Mesendoderm (in vitro differentiated cells): ENCODE results near the gene SLC34A2.

ENCODE experiments used
- DNase-seq: peaks from one replicate; pipeline ENCODE4 v3.0.0; 2013
- H2AK5ac ChIP-seq: 2 replicates; pipeline ENCODE4 v1.6.1; 2013; ENCODE audit warnings: low read length, inconsistent platforms
- H2BK120ac ChIP-seq: 2 replicates; pipeline ENCODE4 v1.6.1; 2013; ENCODE audit warnings: low read depth, mild to moderate bottlenecking, low read length, moderate library complexity, mixed read lengths
- H2BK15ac ChIP-seq: replicated peaks from 2 replicates; pipeline ENCODE4 v1.6.1; 2013; ENCODE audit warnings: low read depth, mild to moderate bottlenecking, moderate library complexity
- H2BK5ac ChIP-seq: 2 replicates; pipeline ENCODE4 v1.6.1; 2013; ENCODE audit warnings: low read length, inconsistent platforms
- H3K18ac ChIP-seq: 2 replicates; pipeline ENCODE4 v1.6.1; 2013; ENCODE audit warnings: mild to moderate bottlenecking, low read length, mixed read lengths
- H3K23ac ChIP-seq: one replicate; pipeline ENCODE4 v1.6.1; 2013; ENCODE audit warnings: low read length
- H3K27ac ChIP-seq: 2 replicates; pipeline ENCODE4 v1.5.1; 2013; ENCODE audit warnings: low read depth, mild to moderate bottlenecking, inconsistent platforms, low read length, moderate library complexity
- H3K27me3 ChIP-seq: 2 replicates; pipeline ENCODE4 v1.6.1; 2013; ENCODE audit warnings: low read length, control low read depth, mild to moderate bottlenecking, inconsistent platforms; ENCODE audit not compliant: insufficient read depth, poor library complexity
- H3K36me3 ChIP-seq: 2 replicates; pipeline ENCODE4 v1.6.1; 2013; ENCODE audit warnings: low read length, inconsistent platforms; ENCODE audit not compliant: control insufficient read depth, insufficient read depth
- H3K4ac ChIP-seq: one replicate; pipeline ENCODE4 v1.6.1; 2013; ENCODE audit warnings: low read depth, mild to moderate bottlenecking, low read length, moderate library complexity
- H3K4me1 ChIP-seq: 2 replicates; pipeline ENCODE4 v1.6.1; 2013; ENCODE audit warnings: low read depth, low read length, inconsistent platforms; ENCODE audit not compliant: control insufficient read depth
- H3K4me2 ChIP-seq: 2 replicates; pipeline ENCODE4 v1.6.1; 2013; ENCODE audit warnings: low read length
- H3K4me3 ChIP-seq: 2 replicates; pipeline ENCODE4 v1.5.1; 2013; ENCODE audit warnings: mild to moderate bottlenecking, low read length
- H3K56ac ChIP-seq: one replicate; pipeline ENCODE4 v1.6.1; 2013; ENCODE audit warnings: low read length
- H3K79me1 ChIP-seq: 2 replicates; pipeline ENCODE4 v1.6.1; 2013; ENCODE audit warnings: low read length, inconsistent platforms
- H3K79me2 ChIP-seq: 2 replicates; pipeline ENCODE4 v1.6.1; 2013; ENCODE audit warnings: mild to moderate bottlenecking, low read length; ENCODE audit not compliant: control insufficient read depth, insufficient read depth
- H3K9ac ChIP-seq: 2 replicates; pipeline ENCODE4 v1.6.1; 2013; ENCODE audit warnings: low read length, inconsistent platforms
- H4K5ac ChIP-seq: one replicate; pipeline ENCODE4 v1.6.1; 2013; ENCODE audit warnings: low read length
- H4K8ac ChIP-seq: one replicate; pipeline ENCODE4 v1.6.1; 2013; ENCODE audit warnings: low read depth, mild to moderate bottlenecking, control low read depth, low read length, moderate library complexity
- WGBS: extraction: QIAGEN DNeasy Blood & Tissue Kit; methylation state at CpG from one replicate; pipeline ENCODE4 v1.1.7; 2013; ENCODE audit warnings: low lambda C conversion rate, missing lambda C conversion rate; ENCODE audit not compliant: insufficient coverage; ENCODE audit errors: extremely low coverage; 5-methylcytosine and 5-hydroxymethylcytosine counted together

The SLC34A2 gene

DNA sequence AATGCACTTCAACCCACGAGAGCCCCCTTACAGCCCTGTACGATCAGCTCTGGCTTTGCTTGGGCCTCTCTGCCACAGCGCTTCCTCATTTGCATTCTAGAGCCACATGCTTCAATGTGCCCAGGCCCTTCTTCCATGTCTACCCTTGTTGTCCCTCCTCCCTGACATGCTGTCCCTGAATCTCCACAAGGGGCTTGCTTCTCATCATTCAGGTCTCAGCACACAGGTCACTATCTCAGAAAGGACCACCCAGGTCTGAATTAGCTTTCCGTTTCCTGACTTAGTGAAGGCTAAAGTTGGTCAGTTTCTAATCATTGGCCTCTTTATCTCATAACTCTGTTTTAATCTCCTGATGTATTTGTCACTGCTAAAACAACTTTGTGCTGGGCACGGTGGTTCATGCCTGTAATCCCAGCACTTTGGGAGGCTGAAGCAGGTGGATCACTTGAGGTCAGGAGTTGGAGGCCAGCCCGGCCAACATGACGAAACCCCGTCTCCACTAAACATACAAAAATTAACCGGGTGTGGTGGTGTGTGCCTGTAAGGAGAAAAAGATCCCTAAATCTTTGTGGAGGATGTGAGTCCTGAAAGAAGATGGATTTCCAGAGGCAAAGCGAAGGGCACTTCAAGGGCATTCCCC lies 17.9 kb upstream of the SLC34A2 start:
- Histone ChIP-seq H4K8ac (no peak overlapping the region), H3K56ac (no peak overlapping the region), H4K5ac (no peak overlapping the region), H3K4me2 (no peak overlapping the region), H2AK5ac (no peak overlapping the region), H3K23ac (no peak overlapping the region), H3K4me3 (no peak overlapping the region), H3K4me1 (no peaks in the 10 kb centered on the region), H2BK120ac (no peak overlapping the region), H3K27ac (no peak overlapping the region), H3K18ac (no peak overlapping the region), H3K79me2 (no peaks in the 10 kb centered on the region), H3K9ac (no peak overlapping the region), H2BK15ac (no peak overlapping the region), H3K79me1 (no peaks in the 10 kb centered on the region), H3K27me3 (no peaks in the 10 kb centered on the region), H2BK5ac (no peak overlapping the region), H3K4ac (no peak overlapping the region), H3K36me3 (no peaks in the 10 kb centered on the region)
- WGBS, result no CpG with 5 or more reads among the region's 10 CpGs
- DNase-seq, result peak; percentile 21

DNA sequence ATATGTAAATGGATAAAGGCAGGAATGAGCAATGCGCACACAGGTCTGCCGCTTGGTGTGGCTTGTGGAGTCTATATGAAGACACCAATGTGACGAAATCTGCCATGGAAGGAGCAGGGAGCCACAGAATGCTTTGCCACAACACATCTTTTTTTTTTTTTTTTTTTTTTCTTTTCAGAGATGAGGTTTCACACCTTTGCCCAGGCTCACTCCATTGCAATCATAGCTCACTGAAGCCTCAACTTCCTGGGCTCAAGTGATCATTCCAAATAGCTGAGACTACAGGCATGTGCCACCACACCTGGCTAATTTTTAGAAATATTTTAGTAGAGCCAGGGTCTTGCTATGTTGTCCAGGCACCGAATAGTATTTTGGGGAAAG lies 17.4 kb upstream of the SLC34A2 start:
- no peak overlapping the region for H3K23ac ChIP-seq
- H2BK120ac ChIP-seq, result no peak overlapping the region
- H3K36me3 ChIP-seq, result no peaks in the 10 kb centered on the region
- H3K18ac ChIP-seq, result no peak overlapping the region
- H3K27ac ChIP-seq, result no peak overlapping the region
- DNase-seq, result no peak
- no CpG with 5 or more reads among the region's 4 CpGs for WGBS
- H4K5ac ChIP-seq, result no peak overlapping the region
- H2BK15ac ChIP-seq, result no peak overlapping the region
- no peaks in the 10 kb centered on the region for H3K4me1 ChIP-seq
- H3K9ac ChIP-seq, result no peak overlapping the region
- H2BK5ac ChIP-seq, result no peak overlapping the region
- H3K4me3 ChIP-seq, result no peak overlapping the region
- H3K27me3 ChIP-seq, result no peaks in the 10 kb centered on the region
- no peaks in the 10 kb centered on the region for H3K79me1 ChIP-seq
- H3K79me2 ChIP-seq, result no peaks in the 10 kb centered on the region
- no peak overlapping the region for H2AK5ac ChIP-seq
- no peak overlapping the region for H3K4me2 ChIP-seq
- no peak overlapping the region for H4K8ac ChIP-seq
- no peak overlapping the region for H3K56ac ChIP-seq
- no peak overlapping the region for H3K4ac ChIP-seq

- no peak overlapping the region for H2AK5ac ChIP-seq
- no peak overlapping the region for H3K9ac ChIP-seq
- DNase-seq, result no peak
- H3K27ac ChIP-seq, result no peak overlapping the region
- WGBS, result no CpG with 5 or more reads among the region's 4 CpGs
- no peaks in the 10 kb centered on the region for H3K36me3 ChIP-seq
- no peak overlapping the region for H3K4me2 ChIP-seq
- no peak overlapping the region for H3K4me3 ChIP-seq
- H4K8ac ChIP-seq, result no peak overlapping the region
- H2BK120ac ChIP-seq, result no peak overlapping the region
- no peak overlapping the region for H3K18ac ChIP-seq
- no peaks in the 10 kb centered on the region for H3K27me3 ChIP-seq
- no peaks in the 10 kb centered on the region for H3K4me1 ChIP-seq
- H3K23ac ChIP-seq, result no peak overlapping the region
- H3K56ac ChIP-seq, result no peak overlapping the region
- H3K4ac ChIP-seq, result no peak overlapping the region
- no peak overlapping the region for H4K5ac ChIP-seq
- H2BK5ac ChIP-seq, result no peak overlapping the region
- H3K79me1 ChIP-seq, result no peaks in the 10 kb centered on the region
- H2BK15ac ChIP-seq, result no peak overlapping the region
- no peaks in the 10 kb centered on the region for H3K79me2 ChIP-seq
Measured at GRCh38 chr4:25638806-25639205, 16.8 kb upstream of the SLC34A2 start.

DNA sequence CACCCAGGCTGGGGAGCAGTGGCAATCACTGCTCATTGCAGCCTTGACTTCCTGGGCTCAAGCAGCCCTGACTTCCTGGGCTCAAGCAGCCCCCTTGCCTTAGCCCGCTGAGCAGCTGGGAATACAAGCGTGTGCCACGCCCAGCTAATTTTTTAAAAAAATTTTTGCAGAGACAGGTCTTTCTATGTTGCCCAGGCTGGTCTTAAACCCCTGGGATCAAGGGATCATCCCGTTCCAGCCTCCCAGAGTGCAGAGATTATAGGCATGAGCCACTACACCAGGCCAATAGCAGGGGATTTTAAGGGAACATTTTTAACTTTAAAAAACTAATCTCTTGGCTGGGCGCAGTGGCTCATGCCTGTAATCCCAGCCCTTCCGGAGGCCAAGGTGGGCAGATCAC lies 5.3 kb upstream of the SLC34A2 start:
- H3K18ac ChIP-seq, result no peak overlapping the region
- WGBS, result no CpG with 5 or more reads among the region's 6 CpGs
- DNase-seq, result no peak
- H3K4ac ChIP-seq, result no peak overlapping the region
- H2AK5ac ChIP-seq, result no peak overlapping the region
- no peak overlapping the region for H2BK120ac ChIP-seq
- H3K36me3 ChIP-seq, result no peaks in the 10 kb centered on the region
- no peak overlapping the region for H3K23ac ChIP-seq
- peaks cover 6% of the 10 kb centered on the region for H3K4me1 ChIP-seq
- H2BK5ac ChIP-seq, result no peak overlapping the region
- H3K79me2 ChIP-seq, result no peaks in the 10 kb centered on the region
- no peak overlapping the region for H3K9ac ChIP-seq
- no peak overlapping the region for H2BK15ac ChIP-seq
- no peak overlapping the region for H3K27ac ChIP-seq
- H3K27me3 ChIP-seq, result no peaks in the 10 kb centered on the region
- H4K5ac ChIP-seq, result no peak overlapping the region
- no peak overlapping the region for H3K4me3 ChIP-seq
- H3K79me1 ChIP-seq, result no peaks in the 10 kb centered on the region
- H3K56ac ChIP-seq, result no peak overlapping the region
- no peak overlapping the region for H4K8ac ChIP-seq
- no peak overlapping the region for H3K4me2 ChIP-seq

DNA sequence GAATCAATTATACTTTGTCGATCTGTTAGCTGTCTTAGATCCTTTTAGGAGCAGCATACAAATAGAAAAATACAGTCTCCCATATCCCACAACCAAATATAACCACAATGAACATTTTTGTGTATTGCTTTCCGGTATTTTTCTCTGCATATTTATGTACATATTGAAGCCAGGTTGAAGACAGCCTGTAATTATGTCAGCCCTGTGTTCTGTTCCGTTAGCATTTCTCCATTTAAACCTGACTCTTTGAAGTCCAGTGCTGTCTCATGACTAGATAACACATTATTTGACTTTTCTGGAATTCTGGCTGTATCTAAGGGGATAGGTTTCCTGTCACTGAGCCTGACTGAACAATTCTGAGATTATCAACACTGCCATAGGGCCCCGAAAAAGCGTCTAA lies 4.0 kb upstream of the SLC34A2 start:
- Histone ChIP-seq H3K9ac (no peak overlapping the region), H3K4me1 (peaks cover 9% of the 10 kb centered on the region), H3K23ac (no peak overlapping the region), H3K18ac (no peak overlapping the region), H3K79me1 (no peaks in the 10 kb centered on the region), H2BK15ac (no peak overlapping the region), H2BK5ac (no peak overlapping the region), H3K27ac (no peak overlapping the region), H4K8ac (no peak overlapping the region), H4K5ac (no peak overlapping the region), H3K36me3 (no peaks in the 10 kb centered on the region), H3K79me2 (no peaks in the 10 kb centered on the region), H3K56ac (no peak overlapping the region), H3K4me3 (no peak overlapping the region), H3K27me3 (no peaks in the 10 kb centered on the region), H3K4ac (no peak overlapping the region), H2BK120ac (no peak overlapping the region), H2AK5ac (no peak overlapping the region), H3K4me2 (no peak overlapping the region)
- DNase-seq, result no peak
- no CpG with 5 or more reads among the region's 5 CpGs for WGBS
